ENCODE results near the gene PFDN4.

Gene PFDN4

GRCh38 chr20:54228841-54229240, 21.0 kb downstream of the PFDN4 start:
- Histone ChIP-seq H3K36me3 (ENCODE audit: low read length) (no peaks in the 10 kb centered on the region), H3K4me2 (ENCODE audit: low read depth, low read length, poor library complexity, severe bottlenecking) (no peak overlapping the region), H3K9ac (ENCODE audit: low read length) (no peak overlapping the region), H3K4me3 (ENCODE audit: insufficient read depth, low read length, poor library complexity, severe bottlenecking) (no peak overlapping the region), H3K9me2 (replicated peaks; ENCODE audit: insufficient read depth, low read length) (no peaks in the 10 kb centered on the region), H2AFZ (ENCODE audit: low read depth, low read length, severe bottlenecking) (no peak overlapping the region), H3F3A (ENCODE audit: insufficient read depth) (no peaks in the 10 kb centered on the region), H3K27ac (ENCODE audit: low read depth, low read length) (no peak overlapping the region), H3K9me3 (ENCODE audit: insufficient read depth, low read length) (no peaks in the 10 kb centered on the region), H3K79me2 (ENCODE audit: insufficient read depth, low read length) (no peaks in the 10 kb centered on the region), H3K27me3 (ENCODE audit: low read length) (no peaks in the 10 kb centered on the region), H4K20me1 (ENCODE audit: low read depth, low read length) (no peaks in the 10 kb centered on the region)
- TF ChIP-seq EZH2phosphoT487 (conservative IDR thresholded peaks at IDR 0.05; ENCODE audit: low read length), result no peak
- TF ChIP-seq, protein P1, sequence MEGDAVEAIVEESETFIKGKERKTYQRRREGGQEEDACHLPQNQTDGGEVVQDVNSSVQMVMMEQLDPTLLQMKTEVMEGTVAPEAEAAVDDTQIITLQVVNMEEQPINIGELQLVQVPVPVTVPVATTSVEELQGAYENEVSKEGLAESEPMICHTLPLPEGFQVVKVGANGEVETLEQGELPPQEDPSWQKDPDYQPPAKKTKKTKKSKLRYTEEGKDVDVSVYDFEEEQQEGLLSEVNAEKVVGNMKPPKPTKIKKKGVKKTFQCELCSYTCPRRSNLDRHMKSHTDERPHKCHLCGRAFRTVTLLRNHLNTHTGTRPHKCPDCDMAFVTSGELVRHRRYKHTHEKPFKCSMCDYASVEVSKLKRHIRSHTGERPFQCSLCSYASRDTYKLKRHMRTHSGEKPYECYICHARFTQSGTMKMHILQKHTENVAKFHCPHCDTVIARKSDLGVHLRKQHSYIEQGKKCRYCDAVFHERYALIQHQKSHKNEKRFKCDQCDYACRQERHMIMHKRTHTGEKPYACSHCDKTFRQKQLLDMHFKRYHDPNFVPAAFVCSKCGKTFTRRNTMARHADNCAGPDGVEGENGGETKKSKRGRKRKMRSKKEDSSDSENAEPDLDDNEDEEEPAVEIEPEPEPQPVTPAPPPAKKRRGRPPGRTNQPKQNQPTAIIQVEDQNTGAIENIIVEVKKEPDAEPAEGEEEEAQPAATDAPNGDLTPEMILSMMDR (IDR thresholded peaks at IDR 0.05; ENCODE audit: insufficient read depth, low read length, poor library complexity, severe bottlenecking), result no peak

DNA sequence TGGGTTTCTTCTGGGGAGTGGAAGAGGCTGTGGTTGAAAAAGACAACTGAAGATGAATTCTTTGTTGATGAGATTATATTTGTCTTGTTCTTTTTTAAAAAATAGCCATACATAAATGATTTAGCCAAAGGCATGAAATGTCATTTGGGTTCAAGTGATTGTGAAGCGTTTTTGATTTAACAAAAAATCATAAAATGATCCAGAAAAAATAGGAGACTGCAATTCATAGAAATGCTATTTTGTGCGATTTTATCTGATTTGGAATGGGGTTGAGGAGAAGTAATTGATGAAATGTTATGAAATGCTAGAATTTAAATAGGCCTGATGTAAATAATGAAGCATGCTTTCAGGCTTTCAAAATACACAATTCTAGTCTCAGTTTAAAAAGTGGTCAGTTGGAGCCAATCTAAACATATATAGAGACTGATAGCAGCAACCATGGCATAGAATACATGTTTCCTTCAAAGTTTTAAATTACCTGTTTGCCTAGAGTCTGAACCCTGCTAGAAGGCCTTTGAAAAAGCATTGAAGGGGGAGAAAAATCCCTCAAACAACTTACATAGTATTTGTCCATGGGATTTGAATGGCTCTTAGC, 21.8 kb downstream of the PFDN4 start:
- Histone ChIP-seq H3K36me3 (ENCODE audit: low read length) (no peaks in the 10 kb centered on the region), H3K79me2 (ENCODE audit: insufficient read depth, low read length) (no peaks in the 10 kb centered on the region), H3K9me3 (ENCODE audit: insufficient read depth, low read length) (no peaks in the 10 kb centered on the region), H3F3A (ENCODE audit: insufficient read depth) (no peaks in the 10 kb centered on the region), H4K20me1 (ENCODE audit: low read depth, low read length) (no peaks in the 10 kb centered on the region), H2AFZ (ENCODE audit: low read depth, low read length, severe bottlenecking) (no peak overlapping the region), H3K27me3 (ENCODE audit: low read length) (no peaks in the 10 kb centered on the region), H3K9me2 (replicated peaks; ENCODE audit: insufficient read depth, low read length) (no peaks in the 10 kb centered on the region), H3K4me3 (ENCODE audit: insufficient read depth, low read length, poor library complexity, severe bottlenecking) (no peak overlapping the region), H3K9ac (ENCODE audit: low read length) (no peak overlapping the region), H3K4me2 (ENCODE audit: low read depth, low read length, poor library complexity, severe bottlenecking) (no peak overlapping the region), H3K27ac (ENCODE audit: low read depth, low read length) (no peak overlapping the region)
- no peak for TF ChIP-seq EZH2phosphoT487 (conservative IDR thresholded peaks at IDR 0.05; ENCODE audit: low read length)
- TF ChIP-seq, protein P1 (IDR thresholded peaks at IDR 0.05; ENCODE audit: insufficient read depth, low read length, poor library complexity, severe bottlenecking), result no peak

- no peaks in the 10 kb centered on the region for H3K9me3 ChIP-seq (ENCODE audit: insufficient read depth, low read length)
- no peaks in the 10 kb centered on the region for H3K9me2 ChIP-seq (replicated peaks; ENCODE audit: insufficient read depth, low read length)
- H3K27me3 ChIP-seq (ENCODE audit: low read length), result no peaks in the 10 kb centered on the region
- no peak overlapping the region for H3K9ac ChIP-seq (ENCODE audit: low read length)
- no peaks in the 10 kb centered on the region for H3K79me2 ChIP-seq (ENCODE audit: insufficient read depth, low read length)
- TF ChIP-seq, protein P1 (IDR thresholded peaks at IDR 0.05; ENCODE audit: insufficient read depth, low read length, poor library complexity, severe bottlenecking), result no peak
- no peak for TF ChIP-seq EZH2phosphoT487 (conservative IDR thresholded peaks at IDR 0.05; ENCODE audit: low read length)
- no peak overlapping the region for H3K4me2 ChIP-seq (ENCODE audit: low read depth, low read length, poor library complexity, severe bottlenecking)
- H3K27ac ChIP-seq (ENCODE audit: low read depth, low read length), result no peak overlapping the region
- no peaks in the 10 kb centered on the region for H3F3A ChIP-seq (ENCODE audit: insufficient read depth)
- H3K36me3 ChIP-seq (ENCODE audit: low read length), result no peaks in the 10 kb centered on the region
- H4K20me1 ChIP-seq (ENCODE audit: low read depth, low read length), result no peaks in the 10 kb centered on the region
- no peak overlapping the region for H2AFZ ChIP-seq (ENCODE audit: low read depth, low read length, severe bottlenecking)
- H3K4me3 ChIP-seq (ENCODE audit: insufficient read depth, low read length, poor library complexity, severe bottlenecking), result no peak overlapping the region
Observed at GRCh38 chr20:54231036-54231435, 23.1 kb downstream of the PFDN4 start.
